NCI-H748 treated with DMSO at 0.1 percent for 48 hours (cell line): ENCODE data around the gene ASTN2.

Experiments used
- DNase-seq: peaks from one replicate; lab custom pipeline; 2025; lab: John Stamatoyannopoulos, UW

Gene ASTN2

DNA sequence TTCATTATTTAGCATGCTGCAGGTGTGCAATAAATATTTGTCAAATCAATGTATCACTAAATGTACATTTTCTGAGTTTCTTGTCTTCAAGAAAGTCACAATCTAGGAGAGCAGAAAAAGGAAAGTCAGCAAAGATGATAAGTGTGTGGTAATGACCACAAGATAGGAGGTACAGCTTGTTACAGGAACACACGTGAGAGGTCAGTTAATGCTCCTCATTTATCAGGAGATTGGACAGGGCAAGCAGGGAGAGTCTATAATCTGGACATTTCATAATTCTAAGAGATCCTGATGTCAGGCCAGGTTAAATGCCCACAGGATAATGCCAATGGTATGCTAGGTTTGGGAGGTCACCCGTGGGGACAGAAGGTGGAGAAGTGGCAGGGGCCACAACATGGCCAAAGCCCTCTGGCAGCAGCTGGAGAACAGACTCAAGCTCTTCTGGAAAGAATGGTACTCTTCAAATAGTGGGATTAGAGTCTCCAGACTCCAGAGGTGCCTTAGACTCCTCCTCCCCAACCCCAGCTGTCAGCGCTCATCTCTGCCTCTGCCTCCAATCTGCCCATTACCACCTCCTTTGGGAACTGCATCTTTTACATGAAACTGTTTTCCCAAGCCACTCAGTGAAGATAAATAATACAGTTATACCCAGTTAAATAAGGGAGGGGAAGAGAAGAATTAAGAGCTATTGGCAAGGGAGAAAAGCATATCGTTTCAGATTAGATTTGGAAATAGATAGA lies 114.3 kb downstream of the ASTN2 start:
- no peak for DNase-seq

DNA sequence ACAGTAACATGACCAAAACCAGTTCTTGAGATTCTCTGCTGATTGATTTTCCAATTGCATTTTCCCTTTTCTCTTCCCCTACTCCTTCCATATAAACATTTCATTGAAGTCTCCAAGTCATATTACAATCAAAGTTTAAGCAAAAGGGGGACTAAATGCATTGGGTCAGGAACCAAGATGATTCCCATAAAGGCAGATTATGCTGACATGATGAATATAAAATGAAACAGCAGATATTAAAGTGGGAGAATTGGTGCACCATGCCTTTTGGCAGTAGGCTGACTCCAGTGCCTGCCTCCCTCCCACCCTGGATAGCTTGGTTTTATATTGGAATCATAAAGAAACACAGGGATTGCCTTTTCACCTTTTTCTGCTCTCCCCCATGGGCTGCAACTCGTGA lies 118.4 kb downstream of the ASTN2 start:
- no peak for DNase-seq

DNA sequence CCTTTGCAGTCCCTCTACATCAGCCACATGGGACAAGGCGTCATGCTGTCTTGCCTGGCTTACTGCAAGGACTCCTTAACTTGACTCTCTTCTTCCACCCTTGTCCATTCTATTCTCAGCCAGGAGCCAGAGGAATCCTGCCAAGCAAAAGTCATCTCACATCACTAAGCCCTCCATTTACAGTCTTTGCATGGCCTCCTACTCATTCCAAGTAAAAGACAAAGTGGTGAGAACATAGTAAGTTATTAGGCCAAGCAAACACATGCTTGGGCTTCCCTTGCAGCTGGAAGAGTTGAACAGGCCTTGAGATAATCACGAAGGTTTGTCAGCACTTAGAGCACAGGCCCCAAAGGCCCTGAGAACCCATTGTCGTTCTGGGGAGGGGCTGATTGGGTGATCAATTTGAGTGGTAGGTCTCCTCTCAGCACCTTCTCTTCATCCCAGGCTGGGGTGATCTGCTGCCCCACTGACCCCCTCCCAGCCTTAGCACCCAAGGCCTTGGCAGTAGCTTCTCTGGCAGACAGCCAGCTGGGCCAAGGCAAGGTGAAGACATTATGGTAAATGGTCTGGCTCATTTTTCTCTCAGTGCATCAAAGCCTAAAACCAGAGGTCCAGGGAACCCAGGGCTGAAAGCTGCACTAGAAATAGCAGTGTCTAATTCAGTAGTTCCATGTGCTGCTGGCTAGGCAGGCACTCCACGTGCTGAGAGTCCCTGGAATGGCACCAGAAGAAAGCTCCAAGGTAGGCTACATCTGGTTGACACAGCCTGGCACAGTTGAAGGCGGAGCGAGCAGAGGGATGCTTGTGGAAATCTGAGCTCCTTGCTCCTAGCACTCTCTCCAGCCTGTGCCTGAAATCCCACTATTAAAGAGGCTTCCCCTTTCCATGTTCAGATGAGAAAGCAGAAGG lies 121.4 kb downstream of the ASTN2 start:
- no peak for DNase-seq

DNA sequence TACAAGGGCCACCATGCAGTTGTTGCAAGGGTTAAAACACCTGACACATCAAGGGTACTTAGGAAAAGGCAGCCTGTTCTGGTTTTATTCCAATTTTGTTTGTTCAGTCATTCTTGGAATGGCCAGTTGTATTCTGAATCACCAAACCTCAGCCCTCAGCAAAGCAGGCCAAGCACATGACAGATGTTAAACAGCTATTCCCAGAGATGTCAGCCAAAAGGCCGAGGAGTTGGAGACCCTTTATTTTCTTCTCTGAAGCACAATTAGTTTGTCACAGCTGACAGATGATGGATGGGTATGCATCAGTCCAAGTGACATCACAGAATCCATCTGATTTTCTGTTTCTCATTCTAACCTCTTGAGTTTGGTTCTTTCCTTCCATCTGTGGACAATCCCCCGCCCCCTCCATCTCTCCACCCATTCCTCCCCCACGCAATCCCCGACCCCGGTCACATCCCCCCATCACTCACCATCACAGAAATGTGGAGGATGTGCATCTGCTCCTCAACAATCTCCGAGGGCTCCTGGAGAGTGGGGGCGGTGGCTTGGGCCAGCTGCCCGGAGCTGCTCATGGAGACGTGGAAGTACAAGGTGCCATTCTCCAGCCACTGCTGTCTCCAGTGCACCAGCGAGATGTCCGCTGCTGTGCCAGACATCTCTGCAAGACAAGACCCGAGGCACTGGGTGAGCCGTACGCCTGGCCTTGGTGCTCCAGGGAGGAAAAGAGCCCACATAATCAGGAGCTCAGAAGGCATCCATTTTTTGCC lies 123.8 kb downstream of the ASTN2 start:
- no peak for DNase-seq

DNA sequence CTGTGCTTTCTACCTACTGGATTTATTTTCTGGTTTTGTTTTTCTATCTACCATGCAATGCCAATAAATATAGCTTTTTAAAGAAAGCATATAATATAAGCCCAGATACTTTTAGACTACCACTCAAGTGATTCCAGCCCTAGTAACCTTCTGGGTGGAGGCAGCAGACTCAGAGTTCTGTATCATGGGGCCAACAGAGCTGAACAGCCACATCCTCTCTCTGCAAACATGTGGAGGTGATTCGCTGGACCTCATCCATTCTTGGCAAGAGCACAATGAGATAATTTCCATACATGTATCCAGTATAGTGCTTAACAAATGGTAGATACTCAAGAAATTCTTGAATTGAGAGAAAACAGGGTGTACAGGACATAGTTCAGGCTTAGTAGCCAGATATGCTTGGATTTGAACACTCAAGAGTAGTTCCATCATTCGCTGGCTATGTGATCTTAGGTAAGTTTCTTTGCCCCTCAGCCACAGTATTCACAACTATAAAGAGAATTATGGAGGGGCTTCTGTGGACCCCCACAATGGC lies 124.5 kb downstream of the ASTN2 start:
- no peak for DNase-seq

DNA sequence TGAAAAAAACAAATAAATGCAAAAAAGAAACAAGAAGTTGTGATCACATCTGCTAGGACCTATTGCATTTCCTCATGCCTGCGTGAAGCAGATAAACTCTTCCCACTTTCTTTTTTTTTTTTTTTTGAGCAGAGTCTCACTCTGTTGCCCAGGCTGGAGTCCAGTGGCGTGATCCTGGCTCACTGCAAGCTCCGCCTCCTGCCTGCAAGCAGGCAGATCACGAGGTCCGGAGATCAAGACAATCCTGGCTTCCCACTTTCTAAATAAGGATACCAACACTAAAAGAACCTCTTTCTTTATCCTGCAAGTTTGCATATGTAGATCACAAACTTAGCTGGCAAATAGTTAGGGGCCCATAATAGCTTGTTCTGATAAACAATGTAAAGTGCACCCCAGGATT lies 128.6 kb downstream of the ASTN2 start:
- DNase-seq, result no peak

DNA sequence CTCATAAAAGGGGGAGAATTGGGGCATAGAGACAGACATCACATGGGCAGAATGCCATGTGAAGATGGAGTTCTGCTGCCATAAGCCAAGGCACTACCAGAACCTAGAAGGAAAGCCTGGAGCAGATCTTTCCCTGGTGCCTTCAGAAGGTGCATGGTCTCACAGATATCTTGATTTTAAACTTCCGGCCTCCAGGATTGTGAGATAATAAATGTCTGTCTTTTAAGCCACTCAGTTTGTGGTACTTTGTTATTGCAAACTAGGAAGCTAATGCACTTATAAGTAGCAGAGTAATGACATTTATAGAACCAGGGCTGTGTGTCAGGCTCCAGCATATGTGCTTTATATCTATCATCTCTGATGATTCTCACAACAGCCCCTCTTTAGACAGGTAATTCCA lies 130.4 kb downstream of the ASTN2 start:
- no peak for DNase-seq

DNA sequence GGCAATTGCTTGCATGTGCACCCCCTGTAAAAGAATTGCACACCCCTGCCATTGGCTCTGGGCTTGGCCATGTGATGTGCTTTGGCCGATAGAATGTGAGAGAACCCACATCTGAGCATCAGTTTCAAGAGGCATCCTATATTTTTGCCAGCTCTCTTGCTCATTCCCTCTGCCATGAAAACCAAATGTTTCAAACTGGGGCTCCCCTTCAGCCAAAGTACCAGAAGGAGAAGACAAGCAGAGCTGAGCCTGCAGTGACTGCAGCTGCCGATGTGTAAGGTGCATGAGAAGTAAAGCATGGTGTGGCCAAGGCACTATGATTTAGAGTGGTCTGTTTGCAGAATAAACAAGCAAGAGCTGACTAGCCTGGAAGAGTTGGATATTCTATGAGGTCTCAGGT lies 132.3 kb downstream of the ASTN2 start:
- no peak for DNase-seq

DNA sequence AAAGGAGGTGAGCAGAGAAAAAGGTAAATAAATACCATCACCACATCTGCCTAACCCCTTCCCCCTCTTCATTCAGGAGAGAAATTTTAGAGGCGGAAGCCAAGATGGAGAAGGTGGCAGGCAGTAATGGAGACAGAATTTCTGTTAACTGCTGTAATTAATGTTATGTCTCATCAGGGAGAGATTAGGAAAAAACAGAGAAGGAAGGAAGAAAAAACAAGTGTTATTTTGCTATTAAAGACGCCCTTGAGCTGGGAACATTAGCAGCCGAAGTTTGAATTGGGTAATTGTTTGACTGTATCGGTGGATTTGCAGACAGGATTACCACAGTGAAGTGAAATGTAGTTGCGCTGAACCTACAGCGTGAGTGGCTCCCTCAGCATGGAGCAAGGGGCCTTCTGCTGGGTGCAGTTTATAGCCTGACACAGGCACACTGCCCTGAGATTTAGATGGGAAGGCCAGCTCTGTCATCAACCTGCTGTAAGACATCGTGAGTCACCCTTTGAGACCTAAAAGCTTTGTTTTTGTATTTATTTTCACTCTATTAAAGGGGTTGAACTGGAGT lies 136.3 kb downstream of the ASTN2 start:
- DNase-seq, result no peak

DNA sequence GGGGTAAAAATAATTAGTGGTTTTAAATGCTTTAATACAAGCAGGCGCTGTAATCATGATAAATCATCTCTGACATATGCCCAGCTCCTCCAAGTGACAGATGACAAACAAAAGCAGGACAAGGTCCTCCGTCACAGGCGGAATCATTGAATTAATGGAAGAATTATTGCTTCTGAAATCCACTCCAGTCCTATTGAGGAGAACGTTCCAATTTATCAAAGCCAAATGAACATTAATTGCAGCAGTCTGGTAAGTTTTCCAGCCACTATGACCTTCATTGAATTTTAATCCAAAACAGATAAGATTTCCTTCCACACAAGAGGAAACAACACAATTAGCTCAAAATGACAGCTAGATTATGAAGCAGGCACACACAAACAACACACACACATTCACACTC lies 136.8 kb downstream of the ASTN2 start:
- DNase-seq, result no peak

DNA sequence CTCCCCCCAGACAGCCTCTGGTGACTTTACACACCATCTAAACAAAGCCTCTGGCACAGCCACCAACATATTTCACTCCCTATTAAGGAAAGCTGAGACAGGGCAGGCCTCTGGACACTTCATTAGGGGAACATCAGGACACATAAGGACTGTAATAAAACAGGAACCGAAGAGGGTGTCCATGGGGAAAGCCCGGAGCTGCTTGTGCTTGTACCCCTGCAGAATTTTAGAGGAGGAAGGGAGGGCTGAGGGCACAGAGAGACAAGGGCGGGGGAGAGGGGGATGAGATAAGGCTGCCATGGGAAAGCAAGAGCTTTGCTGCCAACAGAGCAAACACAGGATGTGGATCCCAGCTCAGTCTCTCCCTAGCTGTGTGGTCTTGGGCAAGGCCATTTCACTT lies 138.4 kb downstream of the ASTN2 start:
- DNase-seq, result no peak

DNA sequence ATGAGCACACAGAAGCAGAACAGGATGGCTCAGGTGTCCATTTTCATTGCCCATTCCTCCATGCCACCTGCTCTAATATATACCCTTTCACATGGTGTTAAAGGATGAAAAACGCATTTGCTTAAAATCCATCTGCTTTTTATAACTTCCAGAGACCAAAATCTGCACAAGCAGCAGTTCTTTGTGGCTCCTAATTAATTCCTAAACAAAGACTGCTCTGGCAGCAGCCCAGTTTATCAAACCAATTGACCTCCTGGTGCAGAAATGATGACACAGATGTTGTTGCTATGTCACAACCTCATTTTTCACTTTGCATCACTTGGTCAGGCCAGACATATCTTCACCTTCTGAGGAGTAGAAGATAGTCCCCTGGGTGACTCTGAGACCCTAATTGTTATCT lies 141.2 kb downstream of the ASTN2 start:
- no peak for DNase-seq

DNA sequence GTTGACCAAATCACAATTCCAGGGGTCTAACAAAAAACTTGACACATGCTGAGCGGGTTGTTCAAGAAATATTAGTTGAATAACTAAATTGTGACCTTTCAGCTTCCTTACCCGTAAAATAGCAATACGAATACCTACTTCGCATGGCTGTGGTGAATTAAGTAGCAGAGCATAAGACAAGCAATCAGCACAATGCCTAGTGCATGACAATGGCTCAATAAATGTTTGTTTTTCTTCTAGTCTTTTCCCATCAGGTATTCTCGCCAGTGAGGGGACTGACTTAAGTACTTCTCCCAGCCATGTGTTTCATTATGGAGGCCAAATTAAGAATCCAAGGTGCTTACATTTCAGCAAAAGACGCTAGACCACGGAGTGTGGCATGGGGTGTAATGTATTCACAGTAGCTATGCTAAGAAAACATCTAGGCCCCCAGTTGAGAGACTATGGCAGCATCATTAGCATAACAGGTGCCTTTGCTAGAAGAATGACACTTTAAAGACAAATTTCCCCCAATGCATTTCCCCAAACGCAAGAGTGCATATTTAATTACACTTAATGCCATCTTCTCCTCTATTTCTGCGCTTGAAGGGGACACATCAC lies 145.9 kb downstream of the ASTN2 start:
- peak; percentile 31 for DNase-seq

DNA sequence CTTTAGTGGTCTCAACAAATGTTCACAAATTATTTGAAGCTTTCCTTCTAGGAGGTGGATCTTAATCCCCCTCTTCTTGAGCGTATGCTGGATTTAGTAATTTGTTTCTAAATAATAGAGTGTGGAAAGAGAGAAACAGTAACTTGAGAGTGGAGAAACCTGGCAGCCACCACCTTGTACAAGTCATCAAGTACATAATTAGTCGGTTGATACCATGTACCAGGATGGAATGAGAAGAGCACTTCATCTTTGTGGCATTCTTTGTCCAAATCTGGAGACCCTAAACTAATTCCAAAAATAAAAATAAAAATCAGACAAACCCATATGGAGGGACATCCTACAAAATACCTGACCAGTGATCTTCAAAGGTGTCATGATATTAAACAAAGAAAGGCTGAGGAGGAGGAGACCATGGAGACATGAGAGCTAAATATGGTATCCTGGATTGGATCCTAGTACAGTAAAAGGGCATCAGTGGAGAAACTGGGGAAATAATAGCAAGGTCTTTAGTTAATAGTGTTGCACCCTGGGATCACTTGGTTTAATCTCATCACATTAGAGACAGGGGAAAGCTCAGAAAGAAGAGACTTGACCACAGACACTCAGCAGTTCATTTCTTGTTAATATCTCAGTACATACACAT lies 147.9 kb downstream of the ASTN2 start:
- no peak for DNase-seq

DNA sequence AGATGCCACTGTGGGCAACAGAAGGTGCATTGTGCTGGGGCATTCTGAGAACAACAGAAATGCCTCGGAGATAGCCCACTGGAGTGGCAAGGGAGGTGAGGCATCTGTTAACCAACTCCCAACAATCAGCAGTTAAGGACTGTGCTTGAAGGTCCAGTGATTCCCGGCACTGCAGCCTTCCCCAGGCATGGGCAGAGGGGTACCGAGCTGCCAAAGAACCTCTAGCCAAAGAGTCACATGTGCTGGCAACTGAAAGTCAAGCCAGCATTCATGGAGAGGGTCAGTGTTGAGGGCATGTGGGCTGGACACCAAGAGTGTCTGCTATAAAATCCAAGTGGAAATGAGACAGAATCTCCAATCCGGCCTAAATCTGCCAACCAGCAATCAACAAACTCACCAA lies 149.6 kb downstream of the ASTN2 start:
- DNase-seq, result no peak

DNA sequence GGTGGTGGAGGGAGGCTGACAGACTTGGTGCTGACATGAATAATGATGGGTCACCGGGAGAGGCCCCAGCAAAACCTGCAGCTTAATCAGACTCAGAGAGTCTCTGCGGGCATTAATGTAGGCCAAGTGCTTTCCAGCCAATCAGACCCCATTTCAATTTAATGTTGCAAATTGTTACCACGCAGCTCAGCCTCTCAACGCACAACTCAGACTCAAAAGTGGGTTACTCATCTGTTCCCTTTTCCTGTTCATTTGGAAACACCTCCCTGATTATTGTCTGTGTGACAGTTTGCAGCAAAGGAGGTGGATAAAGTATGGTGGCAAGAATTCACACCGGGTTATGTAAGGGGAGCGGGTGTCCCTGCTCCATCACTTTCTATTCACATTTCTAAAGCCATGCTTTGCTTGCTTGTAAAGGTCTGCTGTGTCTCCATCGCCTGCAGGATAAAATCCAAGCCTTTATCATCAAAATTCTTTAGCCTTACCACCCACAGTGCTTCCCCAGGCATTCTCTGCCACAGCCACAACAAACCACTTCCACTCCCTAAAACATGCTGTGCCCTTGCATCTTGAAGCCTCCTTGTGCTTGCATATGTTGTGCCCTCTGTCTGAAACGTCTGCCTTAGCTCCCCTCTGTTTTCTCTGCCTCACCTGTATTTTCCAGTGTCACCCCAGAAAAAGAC lies 156.5 kb downstream of the ASTN2 start:
- no peak for DNase-seq

DNA sequence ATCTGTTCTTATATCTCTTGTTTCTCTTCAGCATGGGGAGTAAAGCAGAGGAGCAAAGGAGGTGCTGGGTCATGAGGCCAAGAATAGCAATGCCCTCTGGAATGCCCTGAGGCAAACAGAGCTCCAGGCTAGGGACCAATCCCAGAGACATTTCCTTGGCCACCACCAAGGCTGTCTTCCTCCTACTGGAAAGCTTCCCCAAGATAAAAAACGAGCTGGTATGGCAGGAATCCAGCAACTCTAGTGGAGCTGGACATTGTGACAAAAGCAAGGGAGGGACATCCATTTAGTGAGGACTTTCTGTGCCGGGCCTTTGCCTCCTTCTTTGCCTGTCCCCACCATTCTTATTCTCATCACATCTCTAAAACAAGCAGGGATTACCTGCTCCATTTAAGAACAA lies 161.6 kb downstream of the ASTN2 start:
- no peak for DNase-seq

DNA sequence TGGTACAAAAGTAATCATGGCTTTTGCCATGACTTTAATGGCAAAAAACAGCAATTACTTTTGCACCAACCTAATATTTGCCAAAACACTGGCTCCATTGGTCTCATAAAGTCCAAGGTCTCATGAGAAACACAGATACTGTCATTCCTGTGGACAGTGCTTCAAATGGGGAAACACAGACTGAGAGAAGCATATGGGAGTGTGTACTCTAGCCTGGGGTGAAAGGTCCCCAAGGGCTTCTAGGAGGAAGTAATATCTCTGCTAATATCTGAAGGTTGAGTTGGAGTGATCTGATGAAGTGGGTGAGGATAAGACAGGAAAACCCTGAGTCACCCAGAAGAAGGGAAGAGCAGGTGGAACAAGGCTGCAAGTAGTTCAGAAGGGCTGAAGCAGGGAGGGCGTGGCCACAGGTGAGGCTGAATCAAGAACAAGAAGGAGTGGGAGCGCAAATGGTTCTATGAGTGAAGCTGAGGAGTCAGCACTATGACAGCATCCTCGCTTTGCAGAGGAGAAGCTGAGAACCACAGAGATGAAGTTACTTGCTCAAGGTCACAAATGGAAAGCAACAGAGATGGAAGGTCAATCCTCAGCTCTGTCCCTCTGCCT lies 164.1 kb downstream of the ASTN2 start:
- no peak for DNase-seq

DNA sequence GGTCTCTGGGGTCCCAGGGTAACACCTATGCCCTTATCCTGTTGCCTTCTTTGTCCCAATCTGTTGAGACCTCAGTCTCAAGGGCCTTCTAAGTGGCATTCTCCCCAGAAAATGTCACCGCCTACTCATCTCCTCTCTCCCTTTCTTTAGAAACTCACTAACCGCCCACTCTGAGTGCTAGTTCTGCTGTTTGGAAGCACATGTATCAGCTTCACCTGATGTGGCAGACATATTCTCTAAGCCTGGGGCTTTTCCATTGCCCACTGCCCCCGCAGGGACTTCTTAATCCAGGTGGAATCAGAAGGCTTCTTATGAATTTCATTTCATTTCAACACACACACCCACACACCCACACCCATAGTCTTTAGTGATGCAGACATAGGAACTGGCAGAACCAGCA lies 165.1 kb downstream of the ASTN2 start:
- DNase-seq, result no peak

DNA sequence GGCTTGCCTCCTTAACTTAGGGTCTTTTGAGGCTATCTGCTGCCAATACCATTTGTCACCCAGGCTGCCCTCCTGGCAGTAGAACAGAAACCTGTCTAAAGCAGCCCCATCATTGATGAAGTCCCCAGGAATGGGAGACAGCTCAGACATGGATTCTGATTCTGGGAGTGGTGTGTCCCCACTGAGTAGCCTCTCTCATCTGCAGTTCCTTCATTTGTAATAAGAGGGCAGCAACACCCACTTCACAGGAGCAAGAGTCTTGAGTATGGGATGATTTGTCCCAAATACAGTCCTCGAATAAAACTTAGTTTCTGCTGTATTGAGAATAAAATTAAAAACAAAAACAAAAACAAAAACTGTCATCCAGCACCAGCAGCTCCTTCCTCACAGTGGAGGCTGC lies 167.6 kb downstream of the ASTN2 start:
- DNase-seq, result peak; percentile 33
